HG03139 (cell line): ENCODE measurements around the gene DRAXIN.

ENCODE experiments used
- ATAC-seq: cut with Tn5 transposase; IDR thresholded peaks from one replicate; pipeline ENCODE4 v1.9.1; 2021; ENCODE audit not compliant: unreplicated experiment

Gene DRAXIN

GRCh38 chr1:11759791-11760190, 68.3 kb downstream of the DRAXIN start:
- no peak for ATAC-seq

GRCh38 chr1:11761285-11761684, 69.8 kb downstream of the DRAXIN start:
- ATAC-seq: no peak

GRCh38 chr1:11761988-11762406, 70.5 kb downstream of the DRAXIN start, which contains the start of gene C1orf167:
Gene C1orf167 (plus strand): TSS chr1:11762193. CDS start chr1:11764401, 2,208 bp downstream.
- ATAC-seq: no peak

GRCh38 chr1:11764115-11764514, 72.6 kb downstream of the DRAXIN start:
- ATAC-seq: no peak

- no peak for ATAC-seq
These were observed 73.0 kb downstream of the DRAXIN start for GRCh38 chr1:11764519-11764918.

- ATAC-seq: no peak
These were observed 74.3 kb downstream of the DRAXIN start for GRCh38 chr1:11765661-11766428.

GRCh38 chr1:11766429-11766776, 74.9 kb downstream of the DRAXIN start:
- ATAC-seq: no peak

GRCh38 chr1:11767922-11768704, 76.6 kb downstream of the DRAXIN start:
- ATAC-seq: no peak

- no peak for ATAC-seq
These were observed 77.3 kb downstream of the DRAXIN start for GRCh38 chr1:11768821-11769220.

- ATAC-seq: no peak
These were observed 77.8 kb downstream of the DRAXIN start for GRCh38 chr1:11769274-11769673.

GRCh38 chr1:11770011-11770410, 78.5 kb downstream of the DRAXIN start:
- no peak for ATAC-seq

- no peak for ATAC-seq
These were observed 80.1 kb downstream of the DRAXIN start for GRCh38 chr1:11771481-11772043.

GRCh38 chr1:11772458-11772857, 80.9 kb downstream of the DRAXIN start:
- no peak for ATAC-seq

GRCh38 chr1:11774753-11775152, 83.2 kb downstream of the DRAXIN start:
- no peak for ATAC-seq
